ENCODE results near the gene CD82. TPM values are rescaled to one million over a fixed set of nuclear protein-coding genes. Genes with fewer than 3 reads are reported as not detected.
"Not testable (repeated sequence)": the region's sequence is repeated elsewhere in the genome, so short reads cannot be mapped to it uniquely, and the experiment has no call there.

CD82 gene
- total RNA-seq, 1 donor from 2014 or later: 770 TPM

GRCh38 chr11:44548032-44548695, 17.3 kb upstream of the CD82 start:
- Mint-ChIP-seq H3K9me3 (no peaks in the 10 kb centered on the region), H3K27ac (no peak overlapping the region), H3K36me3 (ENCODE audit: low read depth) (no peaks in the 10 kb centered on the region), H3K4me1 (no peaks in the 10 kb centered on the region), H3K4me3 (no peak overlapping the region), H3K27me3 (no peaks in the 10 kb centered on the region)
- POLR2A ChIA-PET: no interaction called here
- ATAC-seq (ENCODE audit: low read depth) (no peak), DNase-seq (no peak)
- intact Hi-C loops (cut with micrococcal nuclease): no loop called here
- no peak for TF ChIP-seq CTCF (IDR thresholded peaks at IDR 0.05)
- CTCF ChIA-PET: no interaction called here

GRCh38 chr11:44548961-44549749, 16.3 kb upstream of the CD82 start:
- H3K27me3 Mint-ChIP-seq; DNase-seq; H3K27ac Mint-ChIP-seq; H3K4me1 Mint-ChIP-seq; H3K9me3 Mint-ChIP-seq; intact Hi-C loops (cut with micrococcal nuclease); H3K36me3 Mint-ChIP-seq (ENCODE audit: low read depth); ATAC-seq (ENCODE audit: low read depth); H3K4me3 Mint-ChIP-seq; POLR2A ChIA-PET: not testable (repeated sequence)
- CTCF ChIA-PET: interaction anchor here (1.0 kb wide), 1 partner anchor 68 kb away, joined by 4 read pairs; no protein-coding TSS in a partner anchor

GRCh38 chr11:44550123-44550522, 15.3 kb upstream of the CD82 start:
- H3K4me3 Mint-ChIP-seq: no peak overlapping the region
- H3K27ac Mint-ChIP-seq: no peak overlapping the region
- DNase-seq (no peak), ATAC-seq (ENCODE audit: low read depth) (no peak)
- H3K4me1 Mint-ChIP-seq: peaks cover 6% of the 10 kb centered on the region
- H3K36me3 Mint-ChIP-seq (ENCODE audit: low read depth): no peaks in the 10 kb centered on the region
- ChIA-PET CTCF (interaction anchor here (0.6 to 1.0 kb wide), 2 partner anchors 11 to 67 kb away, joined by 4 read pairs; no protein-coding TSS in a partner anchor), POLR2A (interaction anchor here (0.5 kb wide), 1 partner anchor 63 kb away, joined by 3 read pairs; no protein-coding TSS in a partner anchor)
- intact Hi-C loops (cut with micrococcal nuclease): no loop called here
- H3K9me3 Mint-ChIP-seq: no peaks in the 10 kb centered on the region
- TF ChIP-seq CTCF (IDR thresholded peaks at IDR 0.05): no peak
- H3K27me3 Mint-ChIP-seq: no peaks in the 10 kb centered on the region

GRCh38 chr11:44551456-44552139, 13.9 kb upstream of the CD82 start:
- intact Hi-C loops (cut with micrococcal nuclease): no loop called here
- Mint-ChIP-seq H3K4me3 (no peak overlapping the region), H3K36me3 (ENCODE audit: low read depth) (no peaks in the 10 kb centered on the region), H3K27me3 (no peaks in the 10 kb centered on the region), H3K9me3 (no peaks in the 10 kb centered on the region), H3K27ac (no peak overlapping the region), H3K4me1 (peaks cover 18% of the 10 kb centered on the region)
- ATAC-seq (ENCODE audit: low read depth) (no peak), DNase-seq (no peak)
- ChIA-PET POLR2A (no interaction called here), CTCF (interaction anchor here (0.7 kb wide), 1 partner anchor 65 kb away, joined by 3 read pairs; no protein-coding TSS in a partner anchor)
- no peak for TF ChIP-seq CTCF (IDR thresholded peaks at IDR 0.05)

- DNase-seq (no peak), ATAC-seq (ENCODE audit: low read depth) (no peak)
- Mint-ChIP-seq H3K4me1 (peaks cover 47% of the 10 kb centered on the region), H3K27ac (peak overlapping the region; percentile 46), H3K27me3 (no peaks in the 10 kb centered on the region), H3K36me3 (ENCODE audit: low read depth) (no peaks in the 10 kb centered on the region), H3K9me3 (no peaks in the 10 kb centered on the region), H3K4me3 (no peak overlapping the region)
- CTCF ChIA-PET: interaction anchor here (0.7 to 13.5 kb wide), 11 partner anchors 14 to 382 kb away, joined by 3 to 398 read pairs (median 3); no protein-coding TSS in a partner anchor
- TF ChIP-seq CTCF (IDR thresholded peaks at IDR 0.05): no peak
- intact Hi-C loops (cut with micrococcal nuclease): loop anchor here (5.0 kb wide), 1 partner anchor 547 kb away; no protein-coding TSS in a partner anchor
- POLR2A ChIA-PET: interaction anchor here (0.9 to 8.2 kb wide), 9 partner anchors 9 to 69 kb away, joined by 3 to 176 read pairs (median 5); partner anchors contain the start of gene CD82
Measured at GRCh38 chr11:44555031-44555800, 10.2 kb upstream of the CD82 start.

All from activated B cell treated with CpG ODN at 0.5 μM for 24 hours (primary cell).